Progenitor cell of endocrine pancreas (in vitro differentiated cells): ENCODE data around the gene DAP. TPM values are rescaled to one million over a fixed set of nuclear protein-coding genes. Genes with fewer than 3 reads are reported as not detected.

Experiments used
- DNase-seq: peaks from one replicate; pipeline ENCODE4 v3.0.0; 2021; ENCODE audit warnings: low spot score; ENCODE audit not compliant: unreplicated experiment
- H3K27ac Mint-ChIP-seq: 2 replicates; pipeline ENCODE4 v1.8.0; 2021; ENCODE audit warnings: mild to moderate bottlenecking, moderate library complexity, mixed read lengths
- H3K27me3 Mint-ChIP-seq: 2 replicates; pipeline ENCODE4 v1.8.0; 2021; ENCODE audit warnings: mixed read lengths
- H3K36me3 Mint-ChIP-seq: 2 replicates; pipeline ENCODE4 v1.8.0; 2022; ENCODE audit warnings: mixed read lengths; ENCODE audit not compliant: insufficient read depth
- H3K4me1 Mint-ChIP-seq: 2 replicates; pipeline ENCODE4 v1.8.0; 2021; ENCODE audit warnings: low read depth, mixed read lengths
- H3K4me3 Mint-ChIP-seq: 2 replicates; pipeline ENCODE4 v1.8.0; 2021; ENCODE audit warnings: low read depth, mild to moderate bottlenecking, moderate library complexity, mixed read lengths
- H3K9me3 Mint-ChIP-seq: 2 replicates; pipeline ENCODE4 v1.8.0; 2021; ENCODE audit warnings: low read depth, mixed read lengths
- CTCF ChIP-seq: fragments of 200-600 bp; sonication (generic); IDR thresholded peaks from one replicate; pipeline ENCODE4 v1.5.0; 2021; ENCODE audit warnings: antibody characterized with exemption, mild to moderate bottlenecking; ENCODE audit not compliant: unreplicated experiment
- total RNA-seq: library from RNA; stranded (reverse); gene quantifications from 2 replicates; pipeline ENCODE4 v1.2.1, GENCODE V29; 2021

DAP gene
- total RNA-seq, 1 donor from 2014 or later, result 91.1 TPM

GRCh38 chr5:10662661-10663488 is 98.2 kb downstream of the DAP start:
- no peak for DNase-seq

GRCh38 chr5:10662083-10662482 is 99.0 kb downstream of the DAP start:
- Mint-ChIP-seq H3K4me1 (peaks cover 2% of the 10 kb centered on the region), H3K27me3 (peaks cover 6% of the 10 kb centered on the region), H3K9me3 (no peaks in the 10 kb centered on the region), H3K27ac (no peak overlapping the region), H3K36me3 (no peaks in the 10 kb centered on the region), H3K4me3 (no peak overlapping the region)
- TF ChIP-seq CTCF, result no peak
- no peak for DNase-seq

More at GRCh38 chr5:10662661-10663488, 98.2 kb downstream of the DAP start:
- no peak overlapping the region for H3K27ac Mint-ChIP-seq
- H3K4me3 Mint-ChIP-seq, result no peak overlapping the region
- H3K4me1 Mint-ChIP-seq, result peaks cover 3% of the 10 kb centered on the region
- peaks cover 6% of the 10 kb centered on the region for H3K27me3 Mint-ChIP-seq
- H3K36me3 Mint-ChIP-seq, result no peaks in the 10 kb centered on the region
- TF ChIP-seq CTCF, result no peak
- H3K9me3 Mint-ChIP-seq, result no peaks in the 10 kb centered on the region

- no peak overlapping the region for H3K4me3 Mint-ChIP-seq
- DNase-seq, result no peak
- H3K27ac Mint-ChIP-seq, result no peak overlapping the region
- peaks cover 6% of the 10 kb centered on the region for H3K27me3 Mint-ChIP-seq
- H3K4me1 Mint-ChIP-seq, result no peaks in the 10 kb centered on the region
- no peak for TF ChIP-seq CTCF
- no peaks in the 10 kb centered on the region for H3K9me3 Mint-ChIP-seq
- no peaks in the 10 kb centered on the region for H3K36me3 Mint-ChIP-seq
Measured at GRCh38 chr5:10661401-10661800, 99.6 kb downstream of the DAP start.

- H3K4me1 Mint-ChIP-seq, result no peaks in the 10 kb centered on the region
- H3K36me3 Mint-ChIP-seq, result no peaks in the 10 kb centered on the region
- TF ChIP-seq CTCF, result no peak
- H3K27me3 Mint-ChIP-seq, result peaks cover 6% of the 10 kb centered on the region
- H3K27ac Mint-ChIP-seq, result no peak overlapping the region
- no peak for DNase-seq
- H3K9me3 Mint-ChIP-seq, result no peaks in the 10 kb centered on the region
- H3K4me3 Mint-ChIP-seq, result no peak overlapping the region
Measured at GRCh38 chr5:10660720-10661387, 100.2 kb downstream of the DAP start.

- no peaks in the 10 kb centered on the region for H3K9me3 Mint-ChIP-seq
Measured at GRCh38 chr5:10660135-10660534, 100.9 kb downstream of the DAP start.

More at GRCh38 chr5:10660135-10660534, 100.9 kb downstream of the DAP start:
- DNase-seq, result no peak
- no peaks in the 10 kb centered on the region for H3K4me1 Mint-ChIP-seq
- TF ChIP-seq CTCF, result no peak
- H3K4me3 Mint-ChIP-seq, result no peak overlapping the region
- peaks cover 6% of the 10 kb centered on the region for H3K27me3 Mint-ChIP-seq
- no peaks in the 10 kb centered on the region for H3K36me3 Mint-ChIP-seq
- H3K27ac Mint-ChIP-seq, result no peak overlapping the region
